Fibroblast of villous mesenchyme (primary cell): ENCODE results near the gene CLCN5. TPM values are rescaled to one million over a fixed set of nuclear protein-coding genes. Genes with fewer than 3 reads are reported as not detected.

Experiments
- DNase-seq: peaks from one replicate; pipeline ENCODE4 v3.0.0-alpha.2; 2010; ENCODE audit warnings: low read depth
- H3K4me3 ChIP-seq: 2 replicates; pipeline ENCODE4 v1.5.1; 2011; ENCODE audit warnings: low read depth, mild to moderate bottlenecking, low read length
- CTCF ChIP-seq: IDR thresholded peaks from 2 replicates; pipeline ENCODE4 v1.5.1; 2012; ENCODE audit warnings: low read depth, mild to moderate bottlenecking, low read length; ENCODE audit not compliant: insufficient read depth
- total RNA-seq: library from RNA; depleted of rRNA; stranded (reverse); fragments of >200 nt; gene quantifications from 2 replicates; pipeline ENCODE4 v1.2.3, GENCODE V29; 2012

The CLCN5 gene
- total RNA-seq, 1 donor: 12.5 TPM

- no peak for TF ChIP-seq CTCF
- no peak overlapping the region for H3K4me3 ChIP-seq
- DNase-seq: no peak
These were observed 126.8 kb downstream of the CLCN5 start for GRCh38 chrX:50049228-50049627.

- no peak overlapping the region for H3K4me3 ChIP-seq
- DNase-seq: no peak
- no peak for TF ChIP-seq CTCF
These were observed 131.8 kb downstream of the CLCN5 start for GRCh38 chrX:50054147-50054546.

GRCh38 chrX:50066318-50066937 is 144.0 kb downstream of the CLCN5 start:
- DNase-seq: no peak
- TF ChIP-seq CTCF: no peak
- H3K4me3 ChIP-seq: no peak overlapping the region

GRCh38 chrX:50067435-50068284 is 145.3 kb downstream of the CLCN5 start:
- DNase-seq: no peak
- H3K4me3 ChIP-seq: no peak overlapping the region
- TF ChIP-seq CTCF: no peak

- H3K4me3 ChIP-seq: no peak overlapping the region
These were observed 145.8 kb downstream of the CLCN5 start for GRCh38 chrX:50068285-50068563.

GRCh38 chrX:50068893-50069292 is 146.5 kb downstream of the CLCN5 start:
- TF ChIP-seq CTCF: no peak
- DNase-seq: no peak
- no peak overlapping the region for H3K4me3 ChIP-seq

More at GRCh38 chrX:50068285-50068563, 145.8 kb downstream of the CLCN5 start:
- no peak for TF ChIP-seq CTCF
- DNase-seq: no peak
